DND-41 (cell line): ENCODE data around the gene RSPH4A.

ENCODE experiments used
- CTCF ChIP-seq: IDR thresholded peaks from 2 replicates; pipeline ENCODE4 v1.5.1; 2012; ENCODE audit warnings: borderline replicate concordance, low read length, moderate library complexity, mild to moderate bottlenecking; ENCODE audit not compliant: poor library complexity, severe bottlenecking; ENCODE audit errors: extremely low read depth
- EZH2 ChIP-seq: IDR thresholded peaks from 3 replicates; pipeline ENCODE4 v1.6.1; 2012; ENCODE audit warnings: borderline replicate concordance, low read depth, mild to moderate bottlenecking, moderate library complexity, low read length, inconsistent platforms; ENCODE audit not compliant: severe bottlenecking

- no peak for TF ChIP-seq CTCF
- no peak for TF ChIP-seq EZH2
Observed at GRCh38 chr6:116571683-116572000, 44.6 kb upstream of the RSPH4A start.
